HepG2 (cell line): ENCODE measurements around the gene TPX2. TPM values are rescaled to one million over a fixed set of nuclear protein-coding genes. Genes with fewer than 3 reads are reported as not detected.

ENCODE experiments used
- ARID2 ChIP-seq: sonication (generic); formaldehyde crosslinking; IDR thresholded peaks from 2 replicates; pipeline ENCODE4 v1.8.1; 2022; ENCODE audit warnings: mild to moderate bottlenecking, missing genetic modification reagents, borderline replicate concordance
- CEBPB ChIP-seq: IDR thresholded peaks from 2 replicates; pipeline ENCODE4 v1.6.1; 2011; ENCODE audit warnings: low read depth, low read length, improper control_type of control experiment, borderline replicate concordance
- MED8 ChIP-seq: sonication (generic); formaldehyde crosslinking; IDR thresholded peaks from 2 replicates; pipeline ENCODE4 v1.8.1; 2023; ENCODE audit warnings: mild to moderate bottlenecking, missing genetic modification reagents; ENCODE audit not compliant: insufficient replicate concordance
- NFE2L1 ChIP-seq: sonication (generic); formaldehyde crosslinking; IDR thresholded peaks from 2 replicates; pipeline ENCODE4 v1.4.0; 2020; ENCODE audit warnings: missing genetic modification reagents, mild to moderate bottlenecking, borderline replicate concordance
- RAD21 ChIP-seq: fragments of 450-650 bp; formaldehyde crosslinking; IDR thresholded peaks from 2 replicates; pipeline ENCODE4 v1.5.0; 2020; ENCODE audit warnings: mild to moderate bottlenecking
- SIN3A ChIP-seq: IDR thresholded peaks from 2 replicates; pipeline ENCODE4 v1.6.1; 2011; ENCODE audit warnings: low read depth, mild to moderate bottlenecking, control low read depth, low read length, borderline replicate concordance
- ZFAT ChIP-seq: sonication (generic); formaldehyde crosslinking; conservative IDR thresholded peaks from 2 replicates; pipeline ENCODE4 v1.8.1; 2023; ENCODE audit warnings: missing genetic modification reagents, inconsistent platforms
- ZNF230 ChIP-seq: sonication (generic); formaldehyde crosslinking; IDR thresholded peaks from 2 replicates; pipeline ENCODE4 v1.4.0; 2020; ENCODE audit warnings: mild to moderate bottlenecking, missing genetic modification reagents
- ZNF33B ChIP-seq: sonication (generic); formaldehyde crosslinking; IDR thresholded peaks from 2 replicates; pipeline ENCODE4 v1.5.1; 2020; ENCODE audit warnings: mild to moderate bottlenecking, missing genetic modification reagents
- ZNF773 ChIP-seq: sonication (generic); formaldehyde crosslinking; IDR thresholded peaks from 2 replicates; pipeline ENCODE4 v1.4.0; 2020; ENCODE audit warnings: missing genetic modification reagents, borderline replicate concordance
- ZNF883 ChIP-seq: sonication (generic); formaldehyde crosslinking; IDR thresholded peaks from 2 replicates; pipeline ENCODE4 v1.5.1; 2020; ENCODE audit warnings: mild to moderate bottlenecking, missing genetic modification reagents; ENCODE audit errors: not compliant biosample characterization
- ZSCAN31 ChIP-seq: sonication (generic); formaldehyde crosslinking; IDR thresholded peaks from 2 replicates; pipeline ENCODE4 v1.5.0; 2020; ENCODE audit warnings: low read depth, mild to moderate bottlenecking, missing genetic modification reagents
- polyA plus RNA-seq, 8 experiments: library from polyadenylated mRNA; depleted of rRNA in 3 of 8; stranded (reverse) in 7 of 8; unstranded in 1 of 8; fragments of >200 nt; fragmentation: Illumina TruSeq in 4 of 8; extraction: Trizol in 4 of 8; gene quantifications; 2 replicates each; pipeline versions ENCODE4 v1.2.1 to v1.2.3, GENCODE V29; 2011 to 2016; ENCODE audit warnings: low read depth in 4 of 8, missing spikeins in 1 of 8, mixed read lengths in 1 of 8; ENCODE audit not compliant: insufficient read depth in 1 of 8
- total RNA-seq, 5 experiments: library from RNA; depleted of rRNA; stranded (reverse); fragments of >200 nt; fragmentation: Illumina TruSeq; extraction: Trizol; gene quantifications; 2 replicates each; pipeline ENCODE4 v1.2.3, GENCODE V29; 2016; ENCODE audit warnings: low read depth in 1 of 5
- TF ChIP-seq, protein P1 (sequence below): sonication (generic); formaldehyde crosslinking; IDR thresholded peaks from 2 replicates; pipeline ENCODE4 v1.4.0; 2020; ENCODE audit warnings: mild to moderate bottlenecking, missing genetic modification reagents
- TF ChIP-seq, protein P2 (sequence below): fragments of 450-650 bp; IDR thresholded peaks from 2 replicates; pipeline ENCODE4 v1.6.1; 2017; ENCODE audit warnings: mild to moderate bottlenecking
- TF ChIP-seq, protein P3 (sequence below): sonication (generic); formaldehyde crosslinking; IDR thresholded peaks from 2 replicates; pipeline ENCODE4 v1.5.1; 2020; ENCODE audit warnings: missing genetic modification reagents, mild to moderate bottlenecking, borderline replicate concordance

TPX2 gene
- total and polyA plus RNA-seq, 2 of the 13 experiments (the other 11 are each of a cell fraction or from before 2014, with no cell fraction given) = 34.3 to 124 TPM

DNA sequence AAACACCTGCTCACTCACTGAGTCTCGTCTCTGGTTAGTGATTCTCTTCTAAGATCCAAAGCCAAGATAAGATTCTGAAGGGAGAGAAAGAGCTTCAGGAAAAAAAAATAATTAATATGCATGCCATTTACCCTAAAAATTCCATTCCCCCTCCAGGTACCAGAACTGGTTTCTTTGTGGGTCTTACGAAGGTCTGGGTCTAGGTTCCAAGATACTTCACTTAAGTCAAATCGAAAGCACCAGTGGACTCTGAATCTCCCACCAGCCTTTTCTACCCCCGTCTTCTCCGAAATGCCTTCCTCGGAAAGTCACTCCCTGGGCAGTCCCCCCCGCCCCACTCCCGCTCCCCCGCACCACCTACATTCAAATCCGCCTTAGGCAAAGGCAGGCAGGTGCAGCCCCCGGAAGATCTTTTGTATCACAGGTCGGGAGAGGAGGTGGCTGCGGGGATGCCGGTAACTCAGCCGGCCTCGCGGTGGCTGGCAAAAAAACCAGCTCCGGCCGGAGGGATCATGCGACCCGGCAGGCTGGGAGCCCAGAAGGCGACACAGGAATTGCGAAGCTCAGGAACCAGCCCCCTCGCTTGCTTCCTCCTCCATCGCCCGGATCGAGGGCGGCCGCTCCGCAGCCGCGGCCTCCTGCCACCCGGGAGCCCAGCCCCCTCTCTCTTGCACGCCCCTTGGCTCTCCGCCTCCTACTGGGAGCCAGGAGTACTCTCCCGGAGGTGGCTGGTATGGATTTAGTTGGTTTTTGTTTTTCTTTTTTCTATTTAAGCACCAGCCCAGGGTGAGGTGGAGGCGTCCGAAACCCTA, 16.6 kb upstream of the TPX2 start, which contains the start of gene BCL2L1 (continued):
- TF ChIP-seq ZSCAN31 (CRISPR knock-in tag) = no peak
- no peak for TF ChIP-seq CEBPB
- TF ChIP-seq SIN3A = peak; percentile 86
- TF ChIP-seq ARID2 (CRISPR knock-in tag) = no peak
- TF ChIP-seq, protein P1, sequence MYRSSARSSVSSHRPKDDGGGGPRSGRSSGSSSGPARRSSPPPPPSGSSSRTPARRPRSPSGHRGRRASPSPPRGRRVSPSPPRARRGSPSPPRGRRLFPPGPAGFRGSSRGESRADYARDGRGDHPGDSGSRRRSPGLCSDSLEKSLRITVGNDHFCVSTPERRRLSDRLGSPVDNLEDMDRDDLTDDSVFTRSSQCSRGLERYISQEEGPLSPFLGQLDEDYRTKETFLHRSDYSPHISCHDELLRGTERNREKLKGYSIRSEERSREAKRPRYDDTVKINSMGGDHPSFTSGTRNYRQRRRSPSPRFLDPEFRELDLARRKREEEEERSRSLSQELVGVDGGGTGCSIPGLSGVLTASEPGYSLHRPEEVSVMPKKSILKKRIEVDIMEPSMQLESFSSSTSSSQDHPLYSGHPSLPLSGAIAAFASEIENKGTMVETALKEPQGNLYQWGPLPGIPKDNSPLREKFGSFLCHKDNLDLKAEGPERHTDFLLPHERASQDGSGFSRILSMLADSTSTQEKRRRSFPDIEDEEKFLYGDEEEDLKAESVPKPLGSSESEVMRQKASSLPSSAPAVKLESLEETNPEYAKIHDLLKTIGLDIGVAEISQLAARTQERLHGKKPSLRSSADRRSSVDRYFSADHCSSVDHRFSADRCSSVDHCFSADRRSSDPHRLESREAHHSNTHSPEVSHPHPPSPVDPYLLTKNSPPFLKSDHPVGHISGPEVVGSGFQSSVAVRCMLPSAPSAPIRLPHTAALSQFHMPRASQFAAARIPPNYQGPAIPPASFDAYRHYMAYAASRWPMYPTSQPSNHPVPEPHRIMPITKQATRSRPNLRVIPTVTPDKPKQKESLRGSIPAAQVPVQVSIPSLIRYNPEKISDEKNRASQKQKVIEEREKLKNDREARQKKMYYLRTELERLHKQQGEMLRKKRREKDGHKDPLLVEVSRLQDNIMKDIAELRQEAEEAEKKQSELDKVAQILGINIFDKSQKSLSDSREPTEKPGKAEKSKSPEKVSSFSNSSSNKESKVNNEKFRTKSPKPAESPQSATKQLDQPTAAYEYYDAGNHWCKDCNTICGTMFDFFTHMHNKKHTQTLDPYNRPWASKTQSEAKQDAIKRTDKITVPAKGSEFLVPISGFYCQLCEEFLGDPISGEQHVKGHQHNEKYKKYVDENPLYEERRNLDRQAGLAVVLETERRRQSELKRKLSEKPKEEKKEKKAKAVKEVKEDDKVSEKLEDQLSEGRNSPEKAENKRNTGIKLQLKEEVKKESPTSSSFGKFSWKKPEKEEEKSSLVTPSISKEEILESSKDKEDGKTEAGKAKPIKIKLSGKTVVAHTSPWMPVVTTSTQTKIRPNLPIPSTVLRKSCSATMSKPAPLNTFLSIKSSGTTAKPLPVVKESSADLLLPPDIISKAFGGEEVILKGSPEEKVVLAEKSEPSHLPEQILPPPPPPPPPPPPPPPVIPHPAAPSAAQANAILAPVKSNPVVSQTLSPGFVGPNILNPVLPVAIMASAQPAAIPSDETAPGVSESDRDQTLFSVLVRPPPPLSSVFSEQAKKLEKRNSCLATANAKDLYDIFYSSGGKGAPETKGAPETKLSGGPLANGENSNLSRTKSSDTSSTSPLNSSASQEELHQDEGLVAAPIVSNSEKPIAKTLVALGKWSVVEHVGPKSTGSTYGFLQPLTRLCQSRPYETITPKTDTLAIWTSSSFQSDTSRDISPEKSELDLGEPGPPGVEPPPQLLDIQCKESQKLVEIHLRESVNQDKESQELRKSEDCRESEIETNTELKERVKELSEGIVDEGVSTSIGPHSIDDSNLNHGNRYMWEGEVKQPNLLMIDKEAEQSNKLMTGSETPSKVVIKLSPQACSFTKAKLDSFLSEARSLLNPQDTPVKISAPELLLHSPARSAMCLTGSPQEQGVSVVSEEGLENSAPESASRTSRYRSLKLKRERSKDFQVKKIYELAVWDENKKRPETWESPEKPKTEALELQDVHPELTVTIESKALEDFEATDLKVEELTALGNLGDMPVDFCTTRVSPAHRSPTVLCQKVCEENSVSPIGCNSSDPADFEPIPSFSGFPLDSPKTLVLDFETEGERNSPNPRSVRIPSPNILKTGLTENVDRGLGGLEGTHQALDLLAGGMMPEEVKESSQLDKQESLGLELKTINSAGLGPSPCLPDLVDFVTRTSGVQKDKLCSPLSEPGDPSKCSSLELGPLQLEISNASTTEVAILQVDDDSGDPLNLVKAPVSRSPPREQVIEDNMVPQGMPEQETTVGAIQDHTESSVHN = 0 out of 2 replicates have a peak, but pooled peaks have one; percentile 48
- 0 out of 2 replicates have a peak, but pooled peaks have one; percentile 58 for TF ChIP-seq ZNF230 (CRISPR knock-in tag)
- no peak for TF ChIP-seq ZNF773
- TF ChIP-seq, protein P2, sequence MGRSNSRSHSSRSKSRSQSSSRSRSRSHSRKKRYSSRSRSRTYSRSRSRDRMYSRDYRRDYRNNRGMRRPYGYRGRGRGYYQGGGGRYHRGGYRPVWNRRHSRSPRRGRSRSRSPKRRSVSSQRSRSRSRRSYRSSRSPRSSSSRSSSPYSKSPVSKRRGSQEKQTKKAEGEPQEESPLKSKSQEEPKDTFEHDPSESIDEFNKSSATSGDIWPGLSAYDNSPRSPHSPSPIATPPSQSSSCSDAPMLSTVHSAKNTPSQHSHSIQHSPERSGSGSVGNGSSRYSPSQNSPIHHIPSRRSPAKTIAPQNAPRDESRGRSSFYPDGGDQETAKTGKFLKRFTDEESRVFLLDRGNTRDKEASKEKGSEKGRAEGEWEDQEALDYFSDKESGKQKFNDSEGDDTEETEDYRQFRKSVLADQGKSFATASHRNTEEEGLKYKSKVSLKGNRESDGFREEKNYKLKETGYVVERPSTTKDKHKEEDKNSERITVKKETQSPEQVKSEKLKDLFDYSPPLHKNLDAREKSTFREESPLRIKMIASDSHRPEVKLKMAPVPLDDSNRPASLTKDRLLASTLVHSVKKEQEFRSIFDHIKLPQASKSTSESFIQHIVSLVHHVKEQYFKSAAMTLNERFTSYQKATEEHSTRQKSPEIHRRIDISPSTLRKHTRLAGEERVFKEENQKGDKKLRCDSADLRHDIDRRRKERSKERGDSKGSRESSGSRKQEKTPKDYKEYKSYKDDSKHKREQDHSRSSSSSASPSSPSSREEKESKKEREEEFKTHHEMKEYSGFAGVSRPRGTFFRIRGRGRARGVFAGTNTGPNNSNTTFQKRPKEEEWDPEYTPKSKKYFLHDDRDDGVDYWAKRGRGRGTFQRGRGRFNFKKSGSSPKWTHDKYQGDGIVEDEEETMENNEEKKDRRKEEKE = no peak
- TF ChIP-seq ZFAT (CRISPR knock-in tag) = 0 out of 2 replicates have a peak, but pooled peaks have one; percentile 10
- peak; percentile 91 for TF ChIP-seq RAD21
- no peak for TF ChIP-seq NFE2L1
- TF ChIP-seq ZNF883 (CRISPR knock-in tag) = no peak
- TF ChIP-seq, protein P3, sequence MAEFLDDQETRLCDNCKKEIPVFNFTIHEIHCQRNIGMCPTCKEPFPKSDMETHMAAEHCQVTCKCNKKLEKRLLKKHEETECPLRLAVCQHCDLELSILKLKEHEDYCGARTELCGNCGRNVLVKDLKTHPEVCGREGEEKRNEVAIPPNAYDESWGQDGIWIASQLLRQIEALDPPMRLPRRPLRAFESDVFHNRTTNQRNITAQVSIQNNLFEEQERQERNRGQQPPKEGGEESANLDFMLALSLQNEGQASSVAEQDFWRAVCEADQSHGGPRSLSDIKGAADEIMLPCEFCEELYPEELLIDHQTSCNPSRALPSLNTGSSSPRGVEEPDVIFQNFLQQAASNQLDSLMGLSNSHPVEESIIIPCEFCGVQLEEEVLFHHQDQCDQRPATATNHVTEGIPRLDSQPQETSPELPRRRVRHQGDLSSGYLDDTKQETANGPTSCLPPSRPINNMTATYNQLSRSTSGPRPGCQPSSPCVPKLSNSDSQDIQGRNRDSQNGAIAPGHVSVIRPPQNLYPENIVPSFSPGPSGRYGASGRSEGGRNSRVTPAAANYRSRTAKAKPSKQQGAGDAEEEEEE (CRISPR knock-in tag) = no peak
- TF ChIP-seq ZNF33B (CRISPR knock-in tag) = no peak
- no peak for TF ChIP-seq MED8
